H1 (cell line): ENCODE results near the gene BECN2. TPM values are rescaled to one million over a fixed set of nuclear protein-coding genes. Genes with fewer than 3 reads are reported as not detected.

ENCODE experiments used
- CTCF ChIA-PET: fragments of 300-600 bp; sonication (Branson Sonifier 250); formaldehyde crosslinking; loops from one replicate; lab custom pipeline; 2021; ENCODE audit not compliant: partially characterized antibody; lab: Charles Lee
- POLR2A ChIA-PET: fragments of 300-600 bp; sonication (Branson Sonifier 250); formaldehyde crosslinking; loops from one replicate; lab custom pipeline; 2021; ENCODE audit warnings: inconsistent platforms; ENCODE audit not compliant: partially characterized antibody; lab: Charles Lee
- DNase-seq, 2 experiments: peaks; one replicate each; pipeline versions ENCODE4 v3.0.0 to v3.0.0-alpha.2; 2010 to 2022; ENCODE audit warnings: low spot score in 2 of 2, low read depth in 1 of 2, mixed read lengths in 1 of 2
- FAIRE-seq: peaks from 2 replicates; lab custom pipeline; 2011; peaks lifted over from hg19 to GRCh38; lab: Jason Lieb, UNC
- H2AFZ ChIP-seq: 2 replicates; pipeline ENCODE4 v1.8.1; 2012; ENCODE audit warnings: low read length, inconsistent platforms
- H2AK5ac ChIP-seq: 2 replicates; pipeline ENCODE4 v1.6.1; 2013; ENCODE audit warnings: low read depth, low read length
- H2BK120ac ChIP-seq: replicated peaks from 2 replicates; pipeline ENCODE3; 2013; ENCODE audit warnings: low read depth, low read length, inconsistent platforms
- H2BK12ac ChIP-seq: 2 replicates; pipeline ENCODE4 v1.6.1; 2013; ENCODE audit warnings: low read depth, low read length
- H2BK15ac ChIP-seq: 2 replicates; pipeline ENCODE4 v1.6.1; 2013; ENCODE audit warnings: low read length
- H2BK20ac ChIP-seq: 2 replicates; pipeline ENCODE4 v1.6.1; 2013; ENCODE audit warnings: low read length
- H2BK5ac ChIP-seq: 2 replicates; pipeline ENCODE4 v1.6.1; 2013; ENCODE audit warnings: low read depth, low read length
- H3K14ac ChIP-seq: 2 replicates; pipeline ENCODE4 v1.6.1; 2013; ENCODE audit warnings: inconsistent platforms; ENCODE audit not compliant: insufficient read length
- H3K18ac ChIP-seq: 2 replicates; pipeline ENCODE4 v1.6.1; 2013; ENCODE audit warnings: low read length; ENCODE audit errors: extremely low read depth
- H3K23ac ChIP-seq: 2 replicates; pipeline ENCODE4 v1.6.1; 2013; ENCODE audit warnings: inconsistent platforms; ENCODE audit not compliant: insufficient read length
- H3K23me2 ChIP-seq: 2 replicates; pipeline ENCODE4 v1.6.1; 2013; ENCODE audit warnings: low read depth, low read length
- H3K27ac ChIP-seq: 2 replicates; pipeline ENCODE4 v1.6.1; 2011; ENCODE audit warnings: low read depth, low read length, inconsistent platforms
- H3K27me3 ChIP-seq, 4 experiments: replicated peaks in 1 of 4; 1 replicate in 1 of 4; 2 replicates in 3 of 4; pipeline versions ENCODE4 v1.6.1 to v1.8.1; 2011 to 2013; ENCODE audit warnings: low read length in 3 of 4, mild to moderate bottlenecking in 3 of 4, inconsistent platforms in 2 of 4, mixed read lengths in 2 of 4, moderate library complexity in 1 of 4; ENCODE audit not compliant: control insufficient read depth in 3 of 4, insufficient read depth in 3 of 4; ENCODE audit errors: extremely low read depth in 1 of 4
- H3K36me3 ChIP-seq, 4 experiments: 2 replicates each; pipeline versions ENCODE4 v1.6.1 to v1.8.1; 2011 to 2013; ENCODE audit warnings: mild to moderate bottlenecking in 4 of 4, low read length in 3 of 4, moderate library complexity in 2 of 4, control low read depth in 1 of 4, inconsistent platforms in 1 of 4; ENCODE audit not compliant: insufficient read depth in 4 of 4, control insufficient read depth in 2 of 4
- H3K4ac ChIP-seq: replicated peaks from 2 replicates; pipeline ENCODE3; 2013; ENCODE audit warnings: low read length, low read depth, mixed read lengths, inconsistent platforms; ENCODE audit not compliant: insufficient read length
- H3K4me1 ChIP-seq, 4 experiments: replicated peaks in 1 of 4; 1 replicate in 1 of 4; 2 replicates in 3 of 4; pipeline versions ENCODE4 v1.6.1 to v1.8.1; 2011 to 2013; ENCODE audit warnings: low read length in 3 of 4, inconsistent platforms in 2 of 4, mixed read lengths in 1 of 4; ENCODE audit not compliant: insufficient read depth in 4 of 4, control insufficient read depth in 3 of 4
- H3K4me2 ChIP-seq, 2 experiments: 2 replicates each; pipeline versions ENCODE4 v1.6.1 to v1.8.1; 2011 to 2013; ENCODE audit warnings: low read depth in 2 of 2, low read length in 2 of 2, control low read depth in 1 of 2, inconsistent platforms in 1 of 2, mild to moderate bottlenecking in 1 of 2; ENCODE audit not compliant: insufficient read depth in 1 of 2
- H3K4me3 ChIP-seq, 4 experiments: fragments of 200-600, 300-600 bp in 1 of 4; sonication (generic), shearing (Covaris generic), sonication (Bioruptor Twin) in 1 of 4; 2 replicates each; pipeline versions ENCODE4 v1.5.1 to v1.8.1; 2011 to 2016; ENCODE audit warnings: low read length in 4 of 4, low read depth in 3 of 4, control low read depth in 2 of 4, inconsistent platforms in 2 of 4, mild to moderate bottlenecking in 2 of 4, mixed read lengths in 1 of 4, moderate library complexity in 1 of 4; ENCODE audit not compliant: insufficient read depth in 2 of 4; ENCODE audit errors: extremely low read depth in 1 of 4
- H3K56ac ChIP-seq: replicated peaks from 2 replicates; pipeline ENCODE3; 2013; ENCODE audit warnings: low read depth, mild to moderate bottlenecking, mixed read lengths, low read length, inconsistent platforms; ENCODE audit not compliant: insufficient read length
- H3K79me1 ChIP-seq: 2 replicates; pipeline ENCODE4 v1.6.1; 2013; ENCODE audit warnings: low read depth, low read length, control low read depth
- H3K79me2 ChIP-seq, 2 experiments: 2 replicates each; pipeline versions ENCODE4 v1.6.1 to v1.8.1; 2012 to 2013; ENCODE audit warnings: low read length in 2 of 2, mild to moderate bottlenecking in 2 of 2, inconsistent platforms in 1 of 2; ENCODE audit not compliant: insufficient read depth in 2 of 2, control insufficient read depth in 1 of 2
- H3K9ac ChIP-seq, 4 experiments: replicated peaks in 1 of 4; 1 replicate in 1 of 4; 2 replicates in 3 of 4; pipeline versions ENCODE4 v1.6.1 to v1.8.1; 2011 to 2013; ENCODE audit warnings: low read depth in 3 of 4, low read length in 3 of 4, control low read depth in 2 of 4, mild to moderate bottlenecking in 2 of 4, moderate library complexity in 2 of 4, inconsistent platforms in 1 of 4; ENCODE audit errors: extremely low read depth in 1 of 4
- H3K9me3 ChIP-seq, 2 experiments: 2 replicates each; pipeline versions ENCODE4 v1.6.1 to v1.8.1; 2012 to 2013; ENCODE audit warnings: mild to moderate bottlenecking in 2 of 2, moderate library complexity in 2 of 2, control low read depth in 1 of 2, inconsistent platforms in 1 of 2, low read depth in 1 of 2, low read length in 1 of 2, mixed read lengths in 1 of 2; ENCODE audit not compliant: insufficient read depth in 2 of 2
- H4K20me1 ChIP-seq, 2 experiments: replicated peaks in 1 of 2; 2 replicates each; pipeline versions ENCODE3 to v1.8.1; 2011 to 2013; ENCODE audit warnings: inconsistent platforms in 2 of 2, low read length in 2 of 2, mild to moderate bottlenecking in 1 of 2; ENCODE audit not compliant: insufficient read depth in 2 of 2, control insufficient read depth in 1 of 2
- H4K5ac ChIP-seq: 2 replicates; pipeline ENCODE4 v1.6.1; 2013; ENCODE audit warnings: low read length, low read depth, mixed read lengths, inconsistent platforms; ENCODE audit not compliant: insufficient read length
- H4K8ac ChIP-seq: 2 replicates; pipeline ENCODE4 v1.8.0; 2013; ENCODE audit warnings: mild to moderate bottlenecking, moderate library complexity, low read length, inconsistent platforms; ENCODE audit not compliant: insufficient read depth; ENCODE audit errors: extremely low read depth
- H4K91ac ChIP-seq: replicated peaks from 2 replicates; pipeline ENCODE3; 2013; ENCODE audit warnings: low read length, mixed read lengths, inconsistent platforms; ENCODE audit not compliant: insufficient read length
- CTBP2 ChIP-seq: IDR thresholded peaks from 2 replicates; pipeline ENCODE4 v1.7.0; 2011; ENCODE audit warnings: borderline replicate concordance, mild to moderate bottlenecking, moderate library complexity, mixed read lengths, low read length; ENCODE audit not compliant: insufficient read depth, insufficient read length
- CTCF ChIP-seq, 3 experiments: IDR thresholded peaks; 1 replicate in 2 of 3; 2 replicates in 1 of 3; pipeline versions ENCODE4 v1.5.1 to v1.6.1; 2011; ENCODE audit warnings: low read length in 3 of 3, mild to moderate bottlenecking in 3 of 3, inconsistent platforms in 2 of 3, low read depth in 1 of 3, moderate library complexity in 1 of 3; ENCODE audit not compliant: insufficient read depth in 1 of 3; ENCODE audit errors: control extremely low read depth in 1 of 3
- JUN ChIP-seq: IDR thresholded peaks from 2 replicates; pipeline ENCODE4 v1.6.1; 2011; ENCODE audit warnings: low read depth, mild to moderate bottlenecking, improper control_type of control experiment, low read length
- RAD21 ChIP-seq, 2 experiments: IDR thresholded peaks in 1 of 2; conservative IDR thresholded peaks in 1 of 2; 2 replicates each; pipeline ENCODE4 v1.6.1; 2011; ENCODE audit warnings: low read depth in 2 of 2, low read length in 2 of 2, improper control_type of control experiment in 1 of 2, inconsistent platforms in 1 of 2, mild to moderate bottlenecking in 1 of 2, moderate library complexity in 1 of 2
- RXRA ChIP-seq: IDR thresholded peaks from 2 replicates; pipeline ENCODE4 v1.6.1; 2011; ENCODE audit warnings: low read depth, mild to moderate bottlenecking, low read length, moderate library complexity; ENCODE audit not compliant: insufficient read depth
- SIN3A ChIP-seq, 2 experiments: IDR thresholded peaks in 1 of 2; conservative IDR thresholded peaks in 1 of 2; 2 replicates each; pipeline ENCODE4 v1.6.1; 2011 to 2012; ENCODE audit warnings: low read length in 2 of 2, improper control_type of control experiment in 1 of 2, low read depth in 1 of 2, mild to moderate bottlenecking in 1 of 2
- WGBS, 2 experiments: shearing (Covaris generic) in 1 of 2; methylation state at CpG; one replicate each; pipeline versions ENCODE4 v1.1.6 to v1.1.7; 2013 to 2015; ENCODE audit warnings: low lambda C conversion rate in 2 of 2, mixed read lengths in 2 of 2, inconsistent platforms in 1 of 2, low coverage in 1 of 2, missing lambda C conversion rate in 1 of 2; ENCODE audit not compliant: insufficient replicate concordance in 2 of 2, insufficient coverage in 1 of 2, insufficient read length in 1 of 2; ENCODE audit errors: extremely low coverage in 1 of 2, missing lambda C conversion rate in 1 of 2; 5-methylcytosine and 5-hydroxymethylcytosine counted together
- polyA plus RNA-seq, 7 experiments: library from polyadenylated mRNA; depleted of rRNA in 3 of 7; stranded (reverse) in 5 of 7; unstranded in 2 of 7; fragments of >200 nt in 5 of 7; fragments of 200-250 nt in 2 of 7; gene quantifications; 1 replicate in 5 of 7; 2 replicates in 1 of 7; 4 replicates in 1 of 7; pipeline versions ENCODE4 v1.2.1 to v1.2.3, GENCODE V29; 2011 to 2013; ENCODE audit warnings: missing spikeins in 2 of 7, mixed read lengths in 2 of 7
- total RNA-seq: library from RNA; stranded (reverse); fragmentation: NEBNext Ultra II Directional; extraction: Animal tissue kit (Norgen Biotek cat#: 25700); gene quantifications from 2 replicates; pipeline ENCODE4 v1.2.1, GENCODE V29; 2021

Gene BECN2
- total and polyA plus RNA-seq, 2 of the 8 experiments (the other 6 are each of a cell fraction or from before 2014, with no cell fraction given): not detected

- TF ChIP-seq CTCF (IDR thresholded peaks at IDR 0.05; ENCODE audit: control extremely low read depth in 1 of 3, insufficient read depth in 1 of 3, low read depth in 1 of 3, low read length in 3 of 3) (peak in 2 of 3 experiments; percentile 55 to 61; a peak in 3 of 4 replicates), JUN (no peak), RXRA (no peak), CTBP2 (no peak), SIN3A (conservative IDR thresholded peaks at IDR 0.05 in 1 of 2, IDR thresholded peaks at IDR 0.05 in 1 of 2; ENCODE audit: low read depth in 1 of 2, low read length in 2 of 2) (no peak), RAD21 (IDR thresholded peaks at IDR 0.05 in 1 of 2, conservative IDR thresholded peaks at IDR 0.05 in 1 of 2; ENCODE audit: low read depth in 2 of 2, low read length in 2 of 2) (peak; percentile 50 to 62)
- H4K91ac ChIP-seq: no peak overlapping the region
- H3K9ac ChIP-seq: no peak overlapping the region
- no peak overlapping the region for H2BK12ac ChIP-seq
- FAIRE-seq: no peak
- H3K56ac ChIP-seq: no peak overlapping the region
- H3K4ac ChIP-seq: no peak overlapping the region
- H3K79me2 ChIP-seq: no peaks in the 10 kb centered on the region
- no peaks in the 10 kb centered on the region for H3K27me3 ChIP-seq
- no peak overlapping the region for H2AFZ ChIP-seq
- no peak overlapping the region for H3K14ac ChIP-seq
- no peak overlapping the region for H3K4me3 ChIP-seq
- H3K79me1 ChIP-seq: no peaks in the 10 kb centered on the region
- no peak overlapping the region for H4K5ac ChIP-seq
- no peak overlapping the region for H4K8ac ChIP-seq
- H3K27ac ChIP-seq: no peak overlapping the region
- peak in 1 of 2 experiments; percentile 68 for DNase-seq
- H2BK120ac ChIP-seq: no peak overlapping the region
- CTCF ChIA-PET: interaction anchor here (0.7 to 5.9 kb wide), 33 partner anchors 9 to 439 kb away, joined by 3 to 71 read pairs (median 5); partner anchors contain the start of genes BECN2 and MAP1LC3C
- 83% methylated on average over 10 of the region's 10 CpGs; no CpG with 5 or more reads in 1 of the 2 experiments for WGBS, 2 experiments
- no peak overlapping the region for H3K18ac ChIP-seq
- no peak overlapping the region for H3K4me2 ChIP-seq
- no peaks in the 10 kb centered on the region for H3K23me2 ChIP-seq
- H3K4me1 ChIP-seq: no peaks in the 10 kb centered on the region
- no peak overlapping the region for H2AK5ac ChIP-seq
- H4K20me1 ChIP-seq: no peaks in the 10 kb centered on the region
- H3K36me3 ChIP-seq: no peaks in the 10 kb centered on the region
- POLR2A ChIA-PET: interaction anchor here (0.8 kb wide), 1 partner anchor 90 kb away, joined by 4 read pairs; no protein-coding TSS in a partner anchor
- no peak overlapping the region for H2BK15ac ChIP-seq
- no peak overlapping the region for H2BK20ac ChIP-seq
- H2BK5ac ChIP-seq: no peak overlapping the region
- H3K9me3 ChIP-seq: no peaks in the 10 kb centered on the region
- H3K23ac ChIP-seq: no peak overlapping the region
These were observed 28.2 kb downstream of the BECN2 start for GRCh38 chr1:241985787-241986186.
